HepG2 (cell line): ENCODE results near the gene GPC2. TPM values are rescaled to one million over a fixed set of nuclear protein-coding genes. Genes with fewer than 3 reads are reported as not detected.

Source experiments
- ATAC-seq: fragments of 200-7000 bp; cut with Tn5 transposase; 3 replicates; pipeline ENCODE4 v1.9.1; 2020; ENCODE audit warnings: mild to moderate bottlenecking, moderate library complexity
- BruUV-seq: library from RNA; stranded (reverse); fragments of 400-500 nt; replicated peaks from 2 replicates; lab custom pipeline; 2021; lab: Mats Ljungman, UMichigan
- CTCF ChIA-PET: fragments of 300-600 bp; formaldehyde crosslinking; extraction: SDS; loops from one replicate; lab custom pipeline; 2021; ENCODE audit warnings: low total read pairs, inconsistent platforms, low intra/inter-chr PET ratio; lab: Yijun Ruan, JAX
- POLR2A ChIA-PET: fragments of 350-600 bp; sonication (Branson Sonifier 250); formaldehyde crosslinking; loops from one replicate; lab custom pipeline; 2020; ENCODE audit warnings: antibody characterized with exemption, inconsistent platforms; lab: Yijun Ruan, JAX
- DNase-seq: peaks from one replicate; pipeline ENCODE4 v3.0.0-alpha.2; 2015; ENCODE audit warnings: low spot score
- FAIRE-seq: peaks from 3 replicates; lab custom pipeline; 2011; peaks lifted over from hg19 to GRCh38; lab: Jason Lieb, UNC
- H2AFZ ChIP-seq: one replicate; pipeline ENCODE4 v1.6.1; 2011; ENCODE audit warnings: low read length, inconsistent platforms
- H3K27ac ChIP-seq: fragments of 300-600 bp; 3 replicates; pipeline ENCODE4 v1.8.0; 2011; ENCODE audit warnings: mixed run types, mild to moderate bottlenecking, mixed read lengths, low read length, inconsistent platforms; ENCODE audit not compliant: insufficient read depth; ENCODE audit errors: extremely low read length
- H3K27me3 ChIP-seq, 2 experiments: fragments of 200-600 bp in 1 of 2; 2 replicates in 1 of 2; 3 replicates in 1 of 2; pipeline versions ENCODE4 v1.6.0 to v1.8.0; 2011; ENCODE audit warnings: low read length in 2 of 2, mild to moderate bottlenecking in 2 of 2, moderate library complexity in 2 of 2, inconsistent platforms in 1 of 2; ENCODE audit not compliant: insufficient read depth in 2 of 2, control insufficient read depth in 1 of 2
- H3K36me3 ChIP-seq, 2 experiments: fragments of 200-600 bp in 1 of 2; replicated peaks in 1 of 2; 2 replicates in 1 of 2; 3 replicates in 1 of 2; pipeline versions ENCODE4 v1.5.1 to v1.8.0; 2011; ENCODE audit warnings: low read length in 2 of 2, inconsistent platforms in 1 of 2; ENCODE audit not compliant: insufficient read depth in 2 of 2, control insufficient read depth in 1 of 2
- H3K4me1 ChIP-seq: 2 replicates; pipeline ENCODE4 v1.5.1; 2012; ENCODE audit warnings: low read length, inconsistent platforms; ENCODE audit not compliant: insufficient read depth
- H3K4me2 ChIP-seq: 2 replicates; pipeline ENCODE4 v1.6.0; 2011; ENCODE audit warnings: low read depth, low read length, inconsistent platforms
- H3K4me3 ChIP-seq, 3 experiments: fragments of 200-600 bp in 1 of 3; sonication (generic), shearing (Covaris generic) in 1 of 3; replicated peaks in 1 of 3; 2 replicates each; pipeline ENCODE4 v1.5.1; 2011 to 2016; ENCODE audit warnings: low read length in 3 of 3, inconsistent platforms in 2 of 3, low read depth in 2 of 3, mild to moderate bottlenecking in 2 of 3, control low read depth in 1 of 3, mixed read lengths in 1 of 3; ENCODE audit not compliant: insufficient read depth in 1 of 3
- H3K79me2 ChIP-seq: one replicate; pipeline ENCODE4 v1.6.1; 2011; ENCODE audit warnings: low read length, inconsistent platforms; ENCODE audit not compliant: insufficient read depth
- H3K9ac ChIP-seq: 2 replicates; pipeline ENCODE4 v1.6.0; 2011; ENCODE audit warnings: mild to moderate bottlenecking, low read depth, low read length, inconsistent platforms; ENCODE audit not compliant: insufficient read depth
- H3K9me3 ChIP-seq: 2 replicates; pipeline ENCODE4 v1.5.1; 2012; ENCODE audit warnings: mild to moderate bottlenecking, low read length
- H4K20me1 ChIP-seq: 2 replicates; pipeline ENCODE4 v1.6.0; 2011; ENCODE audit warnings: inconsistent platforms, mild to moderate bottlenecking, low read length, moderate library complexity; ENCODE audit not compliant: insufficient read depth
- ARNT2 ChIP-seq: sonication (generic); formaldehyde crosslinking; IDR thresholded peaks from 2 replicates; pipeline ENCODE4 v1.8.0; 2022; ENCODE audit warnings: mild to moderate bottlenecking, low read depth, missing genetic modification reagents, moderate library complexity
- BRCA1 ChIP-seq: sonication (generic); formaldehyde crosslinking; IDR thresholded peaks from 2 replicates; pipeline ENCODE4 v1.4.0; 2020; ENCODE audit warnings: missing genetic modification reagents
- KMT2A ChIP-seq: sonication (generic); formaldehyde crosslinking; IDR thresholded peaks from 2 replicates; pipeline ENCODE4 v1.4.0; 2020; ENCODE audit warnings: missing genetic modification reagents
- POLR2G ChIP-seq: fragments of 200-400 bp; formaldehyde crosslinking; IDR thresholded peaks from 2 replicates; pipeline ENCODE4 v1.6.1; 2018; ENCODE audit warnings: mild to moderate bottlenecking, low read depth, low read length, moderate library complexity
- RBFOX2 ChIP-seq: fragments of 200-400 bp; formaldehyde crosslinking; IDR thresholded peaks from 2 replicates; pipeline ENCODE4 v1.6.1; 2017; ENCODE audit warnings: low read depth, mild to moderate bottlenecking, low read length
- RERE ChIP-seq: IDR thresholded peaks from 2 replicates; pipeline ENCODE4 v1.6.1; 2016; ENCODE audit warnings: low read depth, missing genetic modification reagents, missing compliant biosample characterization
- SAFB2 ChIP-seq: sonication (generic); formaldehyde crosslinking; IDR thresholded peaks from 2 replicates; pipeline ENCODE4 v1.5.1; 2020; ENCODE audit warnings: missing genetic modification reagents, low read depth, mild to moderate bottlenecking, borderline replicate concordance
- ZNF562 ChIP-seq: sonication (generic); formaldehyde crosslinking; IDR thresholded peaks from 2 replicates; pipeline ENCODE4 v1.8.0; 2022; ENCODE audit warnings: missing genetic modification reagents, borderline replicate concordance
- ZSCAN9 ChIP-seq: IDR thresholded peaks from 2 replicates; pipeline ENCODE4 v1.6.1; 2016; ENCODE audit warnings: borderline replicate concordance
- WGBS: methylation state at CpG from one replicate; pipeline ENCODE4 v1.1.6; 2017; ENCODE audit warnings: low lambda C conversion rate; 5-methylcytosine and 5-hydroxymethylcytosine counted together
- in situ Hi-C: cut with HindIII; loops from 2 replicates; pipeline ENCODE4 v1.10.0; 2017; ENCODE audit warnings: low pct_unique_long_range_greater_than_20kb; ENCODE audit not compliant: extremely low pct_ligation_motif_present
- intact Hi-C: fragments of 100-400 bp; cut with micrococcal nuclease; formaldehyde crosslinking; loops from one replicate; pipeline ENCODE4 v1.10.0; 2022; ENCODE audit not compliant: unreplicated experiment
- polyA plus RNA-seq, 8 experiments: library from polyadenylated mRNA; depleted of rRNA in 3 of 8; stranded (reverse) in 7 of 8; unstranded in 1 of 8; fragments of >200 nt; fragmentation: Illumina TruSeq in 4 of 8; extraction: Trizol in 4 of 8; gene quantifications; 2 replicates each; pipeline versions ENCODE4 v1.2.1 to v1.2.3, GENCODE V29; 2011 to 2016; ENCODE audit warnings: low read depth in 4 of 8, missing spikeins in 1 of 8, mixed read lengths in 1 of 8; ENCODE audit not compliant: insufficient read depth in 1 of 8
- total RNA-seq, 5 experiments: library from RNA; depleted of rRNA; stranded (reverse); fragments of >200 nt; fragmentation: Illumina TruSeq; extraction: Trizol; gene quantifications; 2 replicates each; pipeline ENCODE4 v1.2.3, GENCODE V29; 2016; ENCODE audit warnings: low read depth in 1 of 5

Gene GPC2
- total and polyA plus RNA-seq, 2 of the 13 experiments (the other 11 are each of a cell fraction or from before 2014, with no cell fraction given): 0.64 to 0.78 TPM

GRCh38 chr7:100124301-100125230 is 52.6 kb downstream of the GPC2 start:
- ATAC-seq (no peak), DNase-seq (no peak), FAIRE-seq (no peak)
- BruUV-seq: no TSS peak
- in situ Hi-C loops: no loop called here
- POLR2A ChIA-PET: interaction anchor here (1.3 to 3.5 kb wide), 3 partner anchors 23 to 304 kb away, joined by 4 to 48 read pairs (median 11); partner anchors contain the start of genes AP4M1, LAMTOR4, MCM7 and ZCWPW1
- peak overlapping the region; percentile 74 for H3K4me2 ChIP-seq
- no peaks in the 10 kb centered on the region for H3K36me3 ChIP-seq
- CTCF ChIA-PET: no interaction called here
- peaks cover 64% of the 10 kb centered on the region for H3K4me1 ChIP-seq
- peak overlapping the region in 1 of 3 experiments; percentile 30; a peak in 1 of 6 replicates for H3K4me3 ChIP-seq
- H3K27me3 ChIP-seq: no peaks in the 10 kb centered on the region; a peak in 1 of 5 replicates
- peak overlapping the region; percentile 42 for H3K27ac ChIP-seq
- intact Hi-C loops: loop anchor here (5.0 kb wide), 1 partner anchor 42 kb away; the partner anchor contains the start of gene ZNF3
- peaks cover 5% of the 10 kb centered on the region for H3K79me2 ChIP-seq
- no peaks in the 10 kb centered on the region for H3K9me3 ChIP-seq
- TF ChIP-seq BRCA1 (CRISPR knock-in tag): no peak
- peak; percentile 35; the same call in 1 of the 2 replicates for TF ChIP-seq RBFOX2
- TF ChIP-seq ZNF562 (CRISPR knock-in tag): no peak
- 0 out of 2 replicates have a peak, but pooled peaks have one; percentile 10 for TF ChIP-seq POLR2G
- H4K20me1 ChIP-seq: no peaks in the 10 kb centered on the region
- WGBS: 86% methylated on average over 4 of the region's 4 CpGs
- H2AFZ ChIP-seq: no peak overlapping the region
- 0 out of 2 replicates have a peak overlapping the region, but pooled peaks have one; percentile 1 for H3K9ac ChIP-seq

DNA sequence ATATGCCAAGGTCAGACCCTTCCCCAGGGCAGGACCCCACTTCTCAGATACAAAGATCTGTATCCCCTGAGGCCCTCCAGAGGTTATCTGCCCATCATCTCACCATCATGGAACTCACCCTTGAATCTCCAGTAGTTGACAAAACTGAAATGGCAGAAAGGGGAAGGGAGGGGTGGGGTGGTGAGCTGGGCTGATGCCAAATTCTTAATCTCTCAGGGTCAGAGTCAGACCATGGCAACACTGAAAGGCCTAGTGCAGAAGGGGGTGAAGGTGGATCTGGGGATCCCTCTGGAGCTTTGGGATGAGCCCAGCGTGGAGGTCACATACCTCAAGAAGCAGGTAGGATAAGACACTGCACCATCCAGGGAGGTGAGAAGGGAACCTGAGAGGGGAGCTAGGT is 54.6 kb downstream of the GPC2 start:
- POLR2A ChIA-PET: interaction anchor here (2.2 to 2.3 kb wide), 2 partner anchors 21 to 26 kb away, joined by 6 to 24 read pairs; partner anchors contain the start of genes AP4M1, LAMTOR4 and MCM7
- WGBS: 100% methylated on average over 1 of the region's 1 CpG
- in situ Hi-C loops: no loop called here
- TF ChIP-seq ZSCAN9 (CRISPR knock-in tag) (0 out of 2 replicates have a peak, but pooled peaks have one; percentile 3), KMT2A (CRISPR knock-in tag) (no peak), ARNT2 (CRISPR knock-in tag) (0 out of 2 replicates have a peak, but pooled peaks have one; percentile 5), SAFB2 (0 out of 2 replicates have a peak, but pooled peaks have one; percentile 11), RERE (CRISPR knock-in tag) (no peak)

More for the DNA sequence above, 54.6 kb downstream of the GPC2 start:
- intact Hi-C loops: no loop called here
- FAIRE-seq: no peak
- Histone ChIP-seq H3K36me3 (no peaks in the 10 kb centered on the region), H3K79me2 (peaks cover 13% of the 10 kb centered on the region), H4K20me1 (no peaks in the 10 kb centered on the region), H3K9me3 (no peaks in the 10 kb centered on the region), H3K27me3 (no peaks in the 10 kb centered on the region; a peak in 1 of 5 replicates), H3K9ac (no peak overlapping the region), H3K27ac (peak overlapping the region; percentile 66), H3K4me3 (no peak overlapping the region), H3K4me1 (peaks cover 59% of the 10 kb centered on the region), H2AFZ (no peak overlapping the region), H3K4me2 (peak overlapping the region; percentile 66)
- CTCF ChIA-PET: interaction anchor here (1.2 kb wide), 1 partner anchor 10 kb away, joined by 3 read pairs; no protein-coding TSS in a partner anchor
- DNase-seq: no peak
- no peak for ATAC-seq
- no TSS peak for BruUV-seq
